Mammary epithelial cell (primary cell): ENCODE results near the gene GJA3.

Source experiments
- EZH2 ChIP-seq: IDR thresholded peaks from 2 replicates; pipeline ENCODE4 v1.6.1; 2012; ENCODE audit warnings: low read length, inconsistent platforms, borderline replicate concordance
- TF ChIP-seq, protein P1 (sequence below), 2 donors: IDR thresholded peaks in 1 of 2; conservative IDR thresholded peaks in 1 of 2; 2 replicates each; pipeline ENCODE4 v1.5.1; 2011 to 2012; ENCODE audit warnings: inconsistent platforms in 2 of 2, low read length in 2 of 2, mild to moderate bottlenecking in 2 of 2, control low read depth in 1 of 2, low read depth in 1 of 2; ENCODE audit not compliant: insufficient read depth in 1 of 2; ENCODE audit errors: extremely low read depth in 1 of 2

- no peak for TF ChIP-seq EZH2
- TF ChIP-seq, protein P1, sequence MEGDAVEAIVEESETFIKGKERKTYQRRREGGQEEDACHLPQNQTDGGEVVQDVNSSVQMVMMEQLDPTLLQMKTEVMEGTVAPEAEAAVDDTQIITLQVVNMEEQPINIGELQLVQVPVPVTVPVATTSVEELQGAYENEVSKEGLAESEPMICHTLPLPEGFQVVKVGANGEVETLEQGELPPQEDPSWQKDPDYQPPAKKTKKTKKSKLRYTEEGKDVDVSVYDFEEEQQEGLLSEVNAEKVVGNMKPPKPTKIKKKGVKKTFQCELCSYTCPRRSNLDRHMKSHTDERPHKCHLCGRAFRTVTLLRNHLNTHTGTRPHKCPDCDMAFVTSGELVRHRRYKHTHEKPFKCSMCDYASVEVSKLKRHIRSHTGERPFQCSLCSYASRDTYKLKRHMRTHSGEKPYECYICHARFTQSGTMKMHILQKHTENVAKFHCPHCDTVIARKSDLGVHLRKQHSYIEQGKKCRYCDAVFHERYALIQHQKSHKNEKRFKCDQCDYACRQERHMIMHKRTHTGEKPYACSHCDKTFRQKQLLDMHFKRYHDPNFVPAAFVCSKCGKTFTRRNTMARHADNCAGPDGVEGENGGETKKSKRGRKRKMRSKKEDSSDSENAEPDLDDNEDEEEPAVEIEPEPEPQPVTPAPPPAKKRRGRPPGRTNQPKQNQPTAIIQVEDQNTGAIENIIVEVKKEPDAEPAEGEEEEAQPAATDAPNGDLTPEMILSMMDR (conservative IDR thresholded peaks at IDR 0.05 in 1 of 2, IDR thresholded peaks at IDR 0.05 in 1 of 2; ENCODE audit: extremely low read depth in 1 of 2, insufficient read depth in 1 of 2, low read depth in 1 of 2, low read length in 2 of 2): no peak
Observed at GRCh38 chr13:20156702-20157101, 4.2 kb downstream of the GJA3 start.
